Measurements from ENCODE around the gene ATP2C2.
A peak's percentile ranks its signal among the peaks of the same experiment; 100 is the strongest.

ATP2C2 gene

GRCh38 chr16:84503751-84504395 is 135.5 kb downstream of the ATP2C2 start:
- H2AFZ ChIP-seq (ENCODE audit: low read depth), result peak overlapping the region; percentile 84
- peaks cover 25% of the 10 kb centered on the region for H3K4me1 ChIP-seq (ENCODE audit: low read depth, poor library complexity, severe bottlenecking)
- H3K4me2 ChIP-seq, result peak overlapping the region; percentile 44
- H4K20me1 ChIP-seq (ENCODE audit: insufficient read depth), result no peaks in the 10 kb centered on the region
- H3K9ac ChIP-seq, result peak overlapping the region; percentile 64; the same call in 1 of the 2 replicates
- H3K4me3 ChIP-seq (IDR thresholded peaks at IDR 0.05; ENCODE audit: insufficient read depth, low read depth, low read length), result no peak overlapping the region
- TF ChIP-seq, protein P1, sequence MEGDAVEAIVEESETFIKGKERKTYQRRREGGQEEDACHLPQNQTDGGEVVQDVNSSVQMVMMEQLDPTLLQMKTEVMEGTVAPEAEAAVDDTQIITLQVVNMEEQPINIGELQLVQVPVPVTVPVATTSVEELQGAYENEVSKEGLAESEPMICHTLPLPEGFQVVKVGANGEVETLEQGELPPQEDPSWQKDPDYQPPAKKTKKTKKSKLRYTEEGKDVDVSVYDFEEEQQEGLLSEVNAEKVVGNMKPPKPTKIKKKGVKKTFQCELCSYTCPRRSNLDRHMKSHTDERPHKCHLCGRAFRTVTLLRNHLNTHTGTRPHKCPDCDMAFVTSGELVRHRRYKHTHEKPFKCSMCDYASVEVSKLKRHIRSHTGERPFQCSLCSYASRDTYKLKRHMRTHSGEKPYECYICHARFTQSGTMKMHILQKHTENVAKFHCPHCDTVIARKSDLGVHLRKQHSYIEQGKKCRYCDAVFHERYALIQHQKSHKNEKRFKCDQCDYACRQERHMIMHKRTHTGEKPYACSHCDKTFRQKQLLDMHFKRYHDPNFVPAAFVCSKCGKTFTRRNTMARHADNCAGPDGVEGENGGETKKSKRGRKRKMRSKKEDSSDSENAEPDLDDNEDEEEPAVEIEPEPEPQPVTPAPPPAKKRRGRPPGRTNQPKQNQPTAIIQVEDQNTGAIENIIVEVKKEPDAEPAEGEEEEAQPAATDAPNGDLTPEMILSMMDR (conservative IDR thresholded peaks at IDR 0.05; ENCODE audit: low read depth, low read length), result no peak
- no peak overlapping the region for H3K27ac ChIP-seq
- no peaks in the 10 kb centered on the region for H3K79me2 ChIP-seq (ENCODE audit: insufficient read depth, low read depth)
- H3K27me3 ChIP-seq (ENCODE audit: insufficient read depth, low read depth), result no peaks in the 10 kb centered on the region
- H3K36me3 ChIP-seq (ENCODE audit: insufficient read depth), result no peaks in the 10 kb centered on the region

- H2AFZ ChIP-seq (ENCODE audit: low read depth), result peak within 1 kb of the TSS; percentile 84
- peaks cover 25% of the 10 kb centered on the region for H3K4me1 ChIP-seq (ENCODE audit: low read depth, poor library complexity, severe bottlenecking)
- TF ChIP-seq, protein P1 (conservative IDR thresholded peaks at IDR 0.05; ENCODE audit: low read depth, low read length), result no peak
Observed at GRCh38 chr16:84504420-84505248, 136.3 kb downstream of the ATP2C2 start, which contains the start of gene MEAK7. MEAK7 (minus strand) TSS chr16:84504659; CDS start chr16:84498086, 6,573 bp downstream.

DNA sequence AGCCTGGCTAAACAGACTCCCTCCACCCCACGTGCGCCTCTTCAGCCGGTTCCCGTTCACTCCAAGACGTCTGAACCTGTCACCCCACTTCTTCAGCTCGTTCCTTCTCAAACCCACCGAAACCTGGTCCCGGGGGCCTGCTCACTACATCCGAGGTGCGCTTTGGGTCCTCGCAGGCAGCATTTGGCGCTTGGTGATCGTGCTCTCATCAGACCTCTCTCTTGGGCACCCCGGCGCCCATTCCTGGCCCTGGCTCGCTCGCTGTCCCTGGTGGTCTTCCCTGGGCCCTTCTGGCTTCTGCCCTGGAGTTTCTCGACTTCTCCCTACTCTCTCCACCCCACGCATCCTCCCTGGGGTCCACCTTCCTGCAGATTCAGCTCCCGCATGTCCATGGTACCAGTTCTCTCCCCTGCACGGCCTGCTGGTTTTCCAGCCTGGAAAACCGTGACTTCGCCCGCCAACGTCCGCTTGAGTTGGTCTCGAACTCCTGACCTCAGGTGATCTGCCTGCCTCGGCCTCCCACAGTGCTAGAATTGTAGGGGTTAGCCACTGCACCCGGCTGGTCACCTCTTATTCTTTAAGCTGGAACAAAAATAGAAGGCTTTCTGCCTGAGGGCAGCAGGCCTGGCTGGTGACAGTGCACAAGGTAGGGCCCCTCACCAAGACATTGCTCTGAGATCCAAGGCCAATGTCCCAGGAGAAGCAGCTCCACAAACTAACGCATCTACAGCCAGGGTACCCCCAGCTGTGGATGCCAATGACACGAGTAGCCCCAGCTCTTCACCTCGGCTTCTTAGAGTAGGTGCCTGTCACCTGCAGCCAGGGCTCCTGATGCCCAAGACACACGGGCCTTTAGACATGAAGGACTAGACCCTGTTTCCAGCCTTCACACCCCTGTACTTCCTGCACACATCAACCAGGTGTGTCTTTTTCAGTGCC is 137.2 kb downstream of the ATP2C2 start:
- Histone ChIP-seq H3K4me1 (ENCODE audit: low read depth, poor library complexity, severe bottlenecking) (peaks cover 25% of the 10 kb centered on the region), H4K20me1 (ENCODE audit: insufficient read depth) (no peaks in the 10 kb centered on the region), H3K27me3 (ENCODE audit: insufficient read depth, low read depth) (no peaks in the 10 kb centered on the region), H3K79me2 (ENCODE audit: insufficient read depth, low read depth) (no peaks in the 10 kb centered on the region), H3K4me2 (peak overlapping the region; percentile 44), H3K27ac (peak overlapping the region; percentile 39), H2AFZ (ENCODE audit: low read depth) (peak overlapping the region; percentile 84), H3K9ac (peak overlapping the region; percentile 64; the same call in 1 of the 2 replicates), H3K36me3 (ENCODE audit: insufficient read depth) (no peaks in the 10 kb centered on the region), H3K4me3 (IDR thresholded peaks at IDR 0.05; ENCODE audit: insufficient read depth, low read depth, low read length) (no peak overlapping the region)
- TF ChIP-seq, protein P1 (conservative IDR thresholded peaks at IDR 0.05; ENCODE audit: low read depth, low read length), result no peak

More at GRCh38 chr16:84504420-84505248, 136.3 kb downstream of the ATP2C2 start, which contains the start of gene MEAK7:
- H3K27ac ChIP-seq, result peak within 1 kb of the TSS; percentile 39
- peak within 1 kb of the TSS; percentile 44 for H3K4me2 ChIP-seq
- no peaks in the 10 kb centered on the region for H4K20me1 ChIP-seq (ENCODE audit: insufficient read depth)
- peak within 1 kb of the TSS; percentile 64; the same call in 1 of the 2 replicates for H3K9ac ChIP-seq
- no peaks in the 10 kb centered on the region for H3K27me3 ChIP-seq (ENCODE audit: insufficient read depth, low read depth)
- H3K4me3 ChIP-seq (IDR thresholded peaks at IDR 0.05; ENCODE audit: insufficient read depth, low read depth, low read length), result no peak within 1 kb of the TSS
- no peaks in the 10 kb centered on the region for H3K79me2 ChIP-seq (ENCODE audit: insufficient read depth, low read depth)
- no peaks in the 10 kb centered on the region for H3K36me3 ChIP-seq (ENCODE audit: insufficient read depth)

All from KMS-11 (cell line).